ENCODE measurements around the gene MYO19. TPM values are rescaled to one million over a fixed set of nuclear protein-coding genes. Genes with fewer than 3 reads are reported as not detected.

MYO19 gene
- total RNA-seq, 2 experiments from 2014 or later, result 152 to 153 TPM

Other genes with a start within 250 kb of the MYO19 start
- gene TBC1D3G, start 211.0 kb downstream of the MYO19 start, total RNA-seq, result not detected
- gene TBC1D3H, start 146.4 kb downstream of the MYO19 start, total RNA-seq, result 1 to 10 TPM in 1 of 2 experiments, under 1 TPM in 1; 0.84 to 1.0 TPM
- gene ZNHIT3, start 48.2 kb downstream of the MYO19 start, total RNA-seq, result 10 to 100 TPM; 55.4 to 59.3 TPM
- gene PIGW, start 119 bp upstream of the MYO19 start, total RNA-seq, result 10 to 100 TPM; 36.7 to 37.6 TPM
- 10 to 100 TPM; 64.7 to 67.1 TPM for gene GGNBP2, start 10.1 kb upstream of the MYO19 start, total RNA-seq
- gene DHRS11, start 57.0 kb upstream of the MYO19 start, total RNA-seq, result 10 to 100 TPM; 12.8 to 15.5 TPM
- gene MRM1, start 66.7 kb upstream of the MYO19 start, total RNA-seq, result 10 to 100 TPM; 24.9 to 26.6 TPM

All from activated CD8-positive, alpha-beta memory T cell treated with anti-CD3 and anti-CD28 coated beads for 36 hours (primary cell).